HFF-Myc (cell line): ENCODE data around the gene TMSB15C.

Source experiments
- DNase-seq: peaks from one replicate; pipeline ENCODE4 v3.0.0-alpha.2; 2011; ENCODE audit warnings: low read depth; ENCODE audit errors: extremely low read depth
- H3K4me3 ChIP-seq: replicated peaks from 2 replicates; pipeline ENCODE4 v1.5.1; 2011; ENCODE audit warnings: low read depth, mild to moderate bottlenecking, control low read depth, low read length
- CTCF ChIP-seq: IDR thresholded peaks from 2 replicates; pipeline ENCODE4 v1.5.1; 2012; ENCODE audit warnings: mild to moderate bottlenecking, low read depth, low read length, control low read depth; ENCODE audit errors: missing control alignments

Gene TMSB15C

GRCh38 chrX:104041003-104041402 lies 35.0 kb downstream of the TMSB15C start:
- no peak for TF ChIP-seq CTCF
- no peak for DNase-seq
- H3K4me3 ChIP-seq: no peak overlapping the region

GRCh38 chrX:104039689-104040505 lies 36.1 kb downstream of the TMSB15C start, which contains the start of gene H2BW2:
Gene H2BW2, plus strand, starts transcription at chrX:104039956. Its CDS starts 39 bp downstream, at chrX:104039995.
- DNase-seq: no peak
- no peak within 1 kb of the TSS for H3K4me3 ChIP-seq
- TF ChIP-seq CTCF: no peak
